ENCODE data around the gene REXO1.

REXO1 gene

GRCh38 chr19:1849132-1849474 is 820 bp upstream of the REXO1 start:
- H3K18ac ChIP-seq (ENCODE audit: low read length) = no peak overlapping the region
- H3K79me2 ChIP-seq (ENCODE audit: control insufficient read depth, insufficient read depth, low read length) = peaks cover 39% of the 10 kb centered on the region
- no peak overlapping the region for H2BK15ac ChIP-seq (replicated peaks; ENCODE audit: low read depth)
- peaks cover 23% of the 10 kb centered on the region for H3K79me1 ChIP-seq (ENCODE audit: low read length)
- H4K5ac ChIP-seq (ENCODE audit: low read length) = no peak overlapping the region
- DNase-seq = no peak
- no peak overlapping the region for H3K4ac ChIP-seq (ENCODE audit: low read depth, low read length)
- no peak overlapping the region for H3K9ac ChIP-seq (ENCODE audit: low read length)
- H2AK5ac ChIP-seq (ENCODE audit: low read length) = no peak overlapping the region
- H3K4me2 ChIP-seq (ENCODE audit: low read length) = no peak overlapping the region
- H3K56ac ChIP-seq (ENCODE audit: low read length) = no peak overlapping the region
- no peak overlapping the region for H2BK5ac ChIP-seq (ENCODE audit: low read length)
- H3K4me3 ChIP-seq (ENCODE audit: low read length) = no peak overlapping the region
- H3K27ac ChIP-seq (ENCODE audit: low read depth, low read length) = no peak overlapping the region
- no CpG with 5 or more reads among the region's 5 CpGs for WGBS (ENCODE audit: extremely low coverage, insufficient coverage, low lambda C conversion rate)
- H3K23ac ChIP-seq (ENCODE audit: low read length) = no peak overlapping the region
- H3K4me1 ChIP-seq (ENCODE audit: control insufficient read depth, low read depth, low read length) = peaks cover 4% of the 10 kb centered on the region
- no peak overlapping the region for H4K8ac ChIP-seq (ENCODE audit: low read depth, low read length)
- no peak overlapping the region for H2BK120ac ChIP-seq (ENCODE audit: low read depth, low read length)
- no peaks in the 10 kb centered on the region for H3K27me3 ChIP-seq (ENCODE audit: insufficient read depth, low read length, poor library complexity)
- H3K36me3 ChIP-seq (ENCODE audit: control insufficient read depth, insufficient read depth, low read length) = no peaks in the 10 kb centered on the region

- Histone ChIP-seq H3K27me3 (ENCODE audit: insufficient read depth, low read length, poor library complexity) (no peaks in the 10 kb centered on the region), H3K56ac (ENCODE audit: low read length) (peak overlapping the region; percentile 96), H3K23ac (ENCODE audit: low read length) (no peak overlapping the region), H3K4me2 (ENCODE audit: low read length) (peak overlapping the region; percentile 53), H2BK5ac (ENCODE audit: low read length) (no peak overlapping the region), H3K79me1 (ENCODE audit: low read length) (peaks cover 25% of the 10 kb centered on the region), H2AK5ac (ENCODE audit: low read length) (no peak overlapping the region), H3K79me2 (ENCODE audit: control insufficient read depth, insufficient read depth, low read length) (peaks cover 51% of the 10 kb centered on the region), H2BK15ac (replicated peaks; ENCODE audit: low read depth) (no peak overlapping the region), H3K36me3 (ENCODE audit: control insufficient read depth, insufficient read depth, low read length) (no peaks in the 10 kb centered on the region), H3K4ac (ENCODE audit: low read depth, low read length) (peak overlapping the region; percentile 91), H3K4me1 (ENCODE audit: control insufficient read depth, low read depth, low read length) (peaks cover 4% of the 10 kb centered on the region), H3K9ac (ENCODE audit: low read length) (peak overlapping the region; percentile 93), H4K5ac (ENCODE audit: low read length) (no peak overlapping the region), H2BK120ac (ENCODE audit: low read depth, low read length) (no peak overlapping the region), H3K4me3 (ENCODE audit: low read length) (peak overlapping the region; percentile 97), H3K18ac (ENCODE audit: low read length) (peak overlapping the region; percentile 88), H3K27ac (ENCODE audit: low read depth, low read length) (peak overlapping the region; percentile 98), H4K8ac (ENCODE audit: low read depth, low read length) (no peak overlapping the region)
- WGBS (ENCODE audit: extremely low coverage, insufficient coverage, low lambda C conversion rate) = no CpG with 5 or more reads among the region's 72 CpGs
- DNase-seq = peak; percentile 74
These were observed 442 bp downstream of the REXO1 start for GRCh38 chr19:1847684-1848398.

GRCh38 chr19:1847348-1847683 is 967 bp downstream of the REXO1 start:
- Histone ChIP-seq H3K27me3 (ENCODE audit: insufficient read depth, low read length, poor library complexity) (no peaks in the 10 kb centered on the region), H3K4me3 (ENCODE audit: low read length) (peak overlapping the region; percentile 97), H3K4me2 (ENCODE audit: low read length) (peak overlapping the region; percentile 53), H4K5ac (ENCODE audit: low read length) (no peak overlapping the region), H2AK5ac (ENCODE audit: low read length) (no peak overlapping the region), H3K18ac (ENCODE audit: low read length) (no peak overlapping the region), H2BK120ac (ENCODE audit: low read depth, low read length) (no peak overlapping the region), H3K23ac (ENCODE audit: low read length) (no peak overlapping the region), H3K4ac (ENCODE audit: low read depth, low read length) (no peak overlapping the region), H3K79me1 (ENCODE audit: low read length) (peaks cover 25% of the 10 kb centered on the region), H3K9ac (ENCODE audit: low read length) (peak overlapping the region; percentile 93), H4K8ac (ENCODE audit: low read depth, low read length) (no peak overlapping the region), H2BK15ac (replicated peaks; ENCODE audit: low read depth) (no peak overlapping the region), H3K36me3 (ENCODE audit: control insufficient read depth, insufficient read depth, low read length) (no peaks in the 10 kb centered on the region), H3K27ac (ENCODE audit: low read depth, low read length) (no peak overlapping the region), H2BK5ac (ENCODE audit: low read length) (no peak overlapping the region), H3K56ac (ENCODE audit: low read length) (peak overlapping the region; percentile 96), H3K4me1 (ENCODE audit: control insufficient read depth, low read depth, low read length) (peaks cover 4% of the 10 kb centered on the region), H3K79me2 (ENCODE audit: control insufficient read depth, insufficient read depth, low read length) (peaks cover 56% of the 10 kb centered on the region)
- WGBS (ENCODE audit: extremely low coverage, insufficient coverage, low lambda C conversion rate) = no CpG with 5 or more reads among the region's 12 CpGs
- DNase-seq = no peak

- peak overlapping the region; percentile 15 for H3K4me2 ChIP-seq (ENCODE audit: low read length)
- no peak overlapping the region for H3K4ac ChIP-seq (ENCODE audit: low read depth, low read length)
- no peak overlapping the region for H3K4me3 ChIP-seq (ENCODE audit: low read length)
- H3K4me1 ChIP-seq (ENCODE audit: control insufficient read depth, low read depth, low read length) = peaks cover 4% of the 10 kb centered on the region
- no peak overlapping the region for H2BK5ac ChIP-seq (ENCODE audit: low read length)
- H3K36me3 ChIP-seq (ENCODE audit: control insufficient read depth, insufficient read depth, low read length) = no peaks in the 10 kb centered on the region
- H3K18ac ChIP-seq (ENCODE audit: low read length) = no peak overlapping the region
- H2AK5ac ChIP-seq (ENCODE audit: low read length) = no peak overlapping the region
- peak overlapping the region; percentile 34 for H3K56ac ChIP-seq (ENCODE audit: low read length)
- H3K79me2 ChIP-seq (ENCODE audit: control insufficient read depth, insufficient read depth, low read length) = peaks cover 59% of the 10 kb centered on the region
- WGBS (ENCODE audit: extremely low coverage, insufficient coverage, low lambda C conversion rate) = no CpG with 5 or more reads among the region's 29 CpGs
- DNase-seq = no peak
- peak overlapping the region; percentile 93 for H3K9ac ChIP-seq (ENCODE audit: low read length)
- H3K27ac ChIP-seq (ENCODE audit: low read depth, low read length) = no peak overlapping the region
- peaks cover 27% of the 10 kb centered on the region for H3K79me1 ChIP-seq (ENCODE audit: low read length)
- no peak overlapping the region for H4K5ac ChIP-seq (ENCODE audit: low read length)
- no peaks in the 10 kb centered on the region for H3K27me3 ChIP-seq (ENCODE audit: insufficient read depth, low read length, poor library complexity)
- H2BK15ac ChIP-seq (replicated peaks; ENCODE audit: low read depth) = no peak overlapping the region
- H2BK120ac ChIP-seq (ENCODE audit: low read depth, low read length) = no peak overlapping the region
- no peak overlapping the region for H3K23ac ChIP-seq (ENCODE audit: low read length)
- no peak overlapping the region for H4K8ac ChIP-seq (ENCODE audit: low read depth, low read length)
These were observed 1.6 kb downstream of the REXO1 start for GRCh38 chr19:1846517-1847204.

- WGBS (ENCODE audit: extremely low coverage, insufficient coverage, low lambda C conversion rate) = no CpG with 5 or more reads among the region's 11 CpGs
- H3K4me3 ChIP-seq (ENCODE audit: low read length) = no peak overlapping the region
- no peak overlapping the region for H2BK120ac ChIP-seq (ENCODE audit: low read depth, low read length)
These were observed 2.6 kb downstream of the REXO1 start for GRCh38 chr19:1845642-1846041.

More at GRCh38 chr19:1845642-1846041, 2.6 kb downstream of the REXO1 start:
- Histone ChIP-seq H4K8ac (ENCODE audit: low read depth, low read length) (no peak overlapping the region), H3K9ac (ENCODE audit: low read length) (no peak overlapping the region), H3K4me1 (ENCODE audit: control insufficient read depth, low read depth, low read length) (peaks cover 4% of the 10 kb centered on the region), H3K4me2 (ENCODE audit: low read length) (no peak overlapping the region), H4K5ac (ENCODE audit: low read length) (no peak overlapping the region), H3K4ac (ENCODE audit: low read depth, low read length) (no peak overlapping the region), H2BK15ac (replicated peaks; ENCODE audit: low read depth) (no peak overlapping the region), H3K23ac (ENCODE audit: low read length) (no peak overlapping the region), H3K18ac (ENCODE audit: low read length) (no peak overlapping the region), H3K27me3 (ENCODE audit: insufficient read depth, low read length, poor library complexity) (no peaks in the 10 kb centered on the region), H3K27ac (ENCODE audit: low read depth, low read length) (no peak overlapping the region), H2AK5ac (ENCODE audit: low read length) (no peak overlapping the region), H3K36me3 (ENCODE audit: control insufficient read depth, insufficient read depth, low read length) (no peaks in the 10 kb centered on the region), H3K56ac (ENCODE audit: low read length) (no peak overlapping the region), H3K79me2 (ENCODE audit: control insufficient read depth, insufficient read depth, low read length) (peaks cover 70% of the 10 kb centered on the region), H2BK5ac (ENCODE audit: low read length) (no peak overlapping the region), H3K79me1 (ENCODE audit: low read length) (peaks cover 28% of the 10 kb centered on the region)
- DNase-seq = no peak

All from mesendoderm (in vitro differentiated cells).